Endothelial cell of hepatic sinusoid (primary cell): ENCODE results near the gene CNTNAP5.

Experiments used
- in situ Hi-C: cut with HindIII; loops from 2 replicates; pipeline ENCODE4 v1.10.0; 2017; ENCODE audit warnings: low sequenced_read_pairs

The CNTNAP5 gene

DNA sequence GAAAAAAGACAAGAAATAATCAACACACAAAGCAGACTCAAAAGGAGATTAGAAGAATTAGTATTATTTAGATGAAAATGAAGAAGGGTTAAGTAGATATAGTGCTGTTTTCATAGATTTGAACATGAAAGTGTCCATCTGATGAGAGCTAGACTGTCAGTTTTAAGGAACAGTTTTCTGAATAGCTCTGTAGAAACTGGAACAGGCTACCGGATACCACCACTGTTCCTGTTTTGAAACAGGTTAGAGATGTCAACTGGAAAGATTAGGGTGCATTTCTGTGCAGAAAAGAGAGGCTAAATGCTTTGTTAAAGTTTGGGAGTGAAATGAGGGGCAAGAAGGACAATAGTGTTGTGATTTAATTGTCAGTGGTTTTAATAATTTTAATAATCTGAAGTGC is 908.8 kb downstream of the CNTNAP5 start:
- in situ Hi-C loops = no loop called here

DNA sequence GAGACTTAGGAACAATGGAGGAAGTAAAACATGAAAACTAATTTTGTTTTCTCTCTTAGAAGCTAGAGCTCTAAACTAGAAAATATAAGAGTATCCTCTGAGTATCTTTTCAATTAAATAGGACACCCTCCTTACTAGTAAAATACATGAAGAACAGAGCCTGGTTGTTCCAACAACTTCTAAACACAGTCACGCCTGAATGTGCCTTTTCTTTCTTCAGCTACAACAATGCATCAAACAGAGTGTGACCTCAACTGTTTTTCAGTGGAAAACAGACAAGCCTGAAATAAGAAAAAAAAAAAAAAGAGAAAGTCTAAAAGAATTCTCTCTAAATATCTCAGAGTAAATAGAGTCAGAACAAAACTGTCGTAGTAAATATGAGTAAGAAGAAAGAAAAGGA is 928.8 kb downstream of the CNTNAP5 start:
- in situ Hi-C loops = no loop called here

DNA sequence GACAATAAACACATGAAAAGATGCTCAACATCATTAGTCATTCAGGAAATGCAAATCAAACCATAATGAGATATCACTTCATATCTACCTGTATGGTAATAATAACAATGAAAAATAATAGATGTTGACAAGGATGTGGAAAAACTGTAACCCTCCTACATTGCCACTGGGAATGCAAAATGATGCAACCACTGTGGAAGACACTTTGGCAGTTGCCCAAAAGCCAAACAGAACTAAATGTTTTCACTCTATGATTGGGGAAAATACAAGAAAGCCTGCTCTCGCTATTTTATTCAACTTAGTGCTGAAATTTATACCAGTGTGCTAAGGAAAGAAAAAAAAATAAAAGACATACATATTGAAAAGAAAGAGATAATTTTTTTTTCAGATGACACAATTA is 934.5 kb downstream of the CNTNAP5 start:
- in situ Hi-C loops = no loop called here

DNA sequence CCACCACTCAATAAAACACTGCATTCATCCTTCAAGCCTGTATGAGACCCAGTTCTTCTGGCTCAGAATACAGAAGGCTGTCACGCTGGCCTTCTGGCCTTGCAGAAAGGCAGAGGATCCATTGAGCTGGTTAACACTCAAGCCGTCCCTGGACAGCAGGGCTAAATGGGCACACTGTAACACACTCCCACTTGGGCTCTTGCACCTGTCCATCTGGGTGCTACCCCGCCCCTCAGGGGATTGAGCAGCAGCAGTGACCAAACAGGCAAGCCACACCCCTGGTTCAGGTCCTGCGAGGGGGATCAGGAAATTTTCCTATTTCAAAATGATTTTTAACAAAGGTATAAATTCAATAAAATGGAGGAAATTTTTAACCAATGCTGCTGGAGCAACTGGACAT is 936.0 kb downstream of the CNTNAP5 start:
- in situ Hi-C loops = no loop called here
